C4-2B (cell line): Measurements from ENCODE around the gene DSCAM.

ENCODE experiments used
- H3K27ac ChIP-seq: fragments of 450-650 bp; 2 replicates; pipeline ENCODE4 v1.5.1; 2017
- CTCF ChIP-seq: fragments of 450-650 bp; conservative IDR thresholded peaks from 2 replicates; pipeline ENCODE4 v1.5.1; 2017; ENCODE audit warnings: mild to moderate bottlenecking
- ZFX ChIP-seq: fragments of 450-650 bp; IDR thresholded peaks from 2 replicates; pipeline ENCODE4 v1.6.1; 2017

The DSCAM gene

GRCh38 chr21:40829308-40829707, 17.6 kb downstream of the DSCAM start:
- no peak for TF ChIP-seq ZFX
- TF ChIP-seq CTCF = no peak
- H3K27ac ChIP-seq = no peak overlapping the region

- TF ChIP-seq ZFX = no peak
- TF ChIP-seq CTCF = no peak
- no peak overlapping the region for H3K27ac ChIP-seq
These were observed 19.4 kb downstream of the DSCAM start for GRCh38 chr21:40827509-40827908.

- no peak overlapping the region for H3K27ac ChIP-seq
- TF ChIP-seq ZFX = no peak
- TF ChIP-seq CTCF = no peak
These were observed 27.7 kb downstream of the DSCAM start for GRCh38 chr21:40819071-40819900.

- TF ChIP-seq ZFX = no peak
- TF ChIP-seq CTCF = no peak
These were observed 33.0 kb downstream of the DSCAM start for GRCh38 chr21:40813918-40814317.

GRCh38 chr21:40809673-40810197, 37.2 kb downstream of the DSCAM start:
- H3K27ac ChIP-seq = no peak overlapping the region
- TF ChIP-seq CTCF = no peak
- no peak for TF ChIP-seq ZFX

More at GRCh38 chr21:40813918-40814317, 33.0 kb downstream of the DSCAM start:
- H3K27ac ChIP-seq = no peak overlapping the region

- no peak for TF ChIP-seq ZFX
- TF ChIP-seq CTCF = no peak
- H3K27ac ChIP-seq = no peak overlapping the region
These were observed 43.9 kb downstream of the DSCAM start for GRCh38 chr21:40803101-40803500.

- no peak overlapping the region for H3K27ac ChIP-seq
- TF ChIP-seq ZFX (no peak), CTCF (no peak)
These were observed 46.8 kb downstream of the DSCAM start for GRCh38 chr21:40800126-40800525.
